HepG2 (cell line): Measurements from ENCODE around the gene MASTL. TPM values are rescaled to one million over a fixed set of nuclear protein-coding genes. Genes with fewer than 3 reads are reported as not detected.

Experiments used
- ATAC-seq: fragments of 200-7000 bp; cut with Tn5 transposase; 3 replicates; pipeline ENCODE4 v1.9.1; 2020; ENCODE audit warnings: mild to moderate bottlenecking, moderate library complexity
- BruUV-seq: library from RNA; stranded (reverse); fragments of 400-500 nt; replicated peaks from 2 replicates; lab custom pipeline; 2021; lab: Mats Ljungman, UMichigan
- CTCF ChIA-PET: fragments of 300-600 bp; formaldehyde crosslinking; extraction: SDS; loops from one replicate; lab custom pipeline; 2021; ENCODE audit warnings: low total read pairs, inconsistent platforms, low intra/inter-chr PET ratio; lab: Yijun Ruan, JAX
- POLR2A ChIA-PET: fragments of 350-600 bp; sonication (Branson Sonifier 250); formaldehyde crosslinking; loops from one replicate; lab custom pipeline; 2020; ENCODE audit warnings: antibody characterized with exemption, inconsistent platforms; lab: Yijun Ruan, JAX
- DNase-seq: peaks from one replicate; pipeline ENCODE4 v3.0.0-alpha.2; 2015; ENCODE audit warnings: low spot score
- FAIRE-seq: peaks from 3 replicates; lab custom pipeline; 2011; peaks lifted over from hg19 to GRCh38; lab: Jason Lieb, UNC
- H2AFZ ChIP-seq: one replicate; pipeline ENCODE4 v1.6.1; 2011; ENCODE audit warnings: low read length, inconsistent platforms
- H3K27ac ChIP-seq: fragments of 300-600 bp; 3 replicates; pipeline ENCODE4 v1.8.0; 2011; ENCODE audit warnings: mixed run types, mild to moderate bottlenecking, mixed read lengths, low read length, inconsistent platforms; ENCODE audit not compliant: insufficient read depth; ENCODE audit errors: extremely low read length
- H3K27me3 ChIP-seq, 2 experiments: fragments of 200-600 bp in 1 of 2; 2 replicates in 1 of 2; 3 replicates in 1 of 2; pipeline versions ENCODE4 v1.6.0 to v1.8.0; 2011; ENCODE audit warnings: low read length in 2 of 2, mild to moderate bottlenecking in 2 of 2, moderate library complexity in 2 of 2, inconsistent platforms in 1 of 2; ENCODE audit not compliant: insufficient read depth in 2 of 2, control insufficient read depth in 1 of 2
- H3K36me3 ChIP-seq, 2 experiments: fragments of 200-600 bp in 1 of 2; replicated peaks in 1 of 2; 2 replicates in 1 of 2; 3 replicates in 1 of 2; pipeline versions ENCODE4 v1.5.1 to v1.8.0; 2011; ENCODE audit warnings: low read length in 2 of 2, inconsistent platforms in 1 of 2; ENCODE audit not compliant: insufficient read depth in 2 of 2, control insufficient read depth in 1 of 2
- H3K4me1 ChIP-seq: 2 replicates; pipeline ENCODE4 v1.5.1; 2012; ENCODE audit warnings: low read length, inconsistent platforms; ENCODE audit not compliant: insufficient read depth
- H3K4me2 ChIP-seq: 2 replicates; pipeline ENCODE4 v1.6.0; 2011; ENCODE audit warnings: low read depth, low read length, inconsistent platforms
- H3K4me3 ChIP-seq, 3 experiments: fragments of 200-600 bp in 1 of 3; sonication (generic), shearing (Covaris generic) in 1 of 3; replicated peaks in 1 of 3; 2 replicates each; pipeline ENCODE4 v1.5.1; 2011 to 2016; ENCODE audit warnings: low read length in 3 of 3, inconsistent platforms in 2 of 3, low read depth in 2 of 3, mild to moderate bottlenecking in 2 of 3, control low read depth in 1 of 3, mixed read lengths in 1 of 3; ENCODE audit not compliant: insufficient read depth in 1 of 3
- H3K79me2 ChIP-seq: one replicate; pipeline ENCODE4 v1.6.1; 2011; ENCODE audit warnings: low read length, inconsistent platforms; ENCODE audit not compliant: insufficient read depth
- H3K9ac ChIP-seq: 2 replicates; pipeline ENCODE4 v1.6.0; 2011; ENCODE audit warnings: mild to moderate bottlenecking, low read depth, low read length, inconsistent platforms; ENCODE audit not compliant: insufficient read depth
- H3K9me3 ChIP-seq: 2 replicates; pipeline ENCODE4 v1.5.1; 2012; ENCODE audit warnings: mild to moderate bottlenecking, low read length
- H4K20me1 ChIP-seq: 2 replicates; pipeline ENCODE4 v1.6.0; 2011; ENCODE audit warnings: inconsistent platforms, mild to moderate bottlenecking, low read length, moderate library complexity; ENCODE audit not compliant: insufficient read depth
- ATAD3A ChIP-seq: sonication (generic); formaldehyde crosslinking; IDR thresholded peaks from 2 replicates; pipeline ENCODE4 v1.4.0; 2020; ENCODE audit warnings: missing genetic modification reagents
- ATF1 ChIP-seq: IDR thresholded peaks from 2 replicates; pipeline ENCODE4 v1.6.1; 2016; ENCODE audit warnings: mild to moderate bottlenecking, control low read depth
- ATF7 ChIP-seq, 2 experiments: fragments of 450-650 bp in 1 of 2; sonication (generic) in 1 of 2; formaldehyde crosslinking in 1 of 2; IDR thresholded peaks; 2 replicates each; pipeline versions ENCODE4 v1.4.0 to v1.6.1; 2016 to 2020; ENCODE audit warnings: antibody characterized with exemption in 1 of 2, mild to moderate bottlenecking in 1 of 2, missing genetic modification reagents in 1 of 2
- HOXA7 ChIP-seq: sonication (generic); formaldehyde crosslinking; IDR thresholded peaks from 2 replicates; pipeline ENCODE4 v1.8.1; 2022; ENCODE audit warnings: mild to moderate bottlenecking, missing genetic modification reagents, moderate library complexity
- KLF15 ChIP-seq: sonication (generic); formaldehyde crosslinking; IDR thresholded peaks from 2 replicates; pipeline ENCODE4 v1.8.1; 2023; ENCODE audit warnings: borderline replicate concordance, mild to moderate bottlenecking, inconsistent platforms, missing genetic modification reagents, mixed read lengths
- NCOR1 ChIP-seq: fragments of 200-600 bp; sonication (generic); IDR thresholded peaks from 2 replicates; pipeline ENCODE4 v1.7.0; 2017; ENCODE audit warnings: antibody characterized with exemption, low read length, borderline replicate concordance
- NRL ChIP-seq: sonication (generic); formaldehyde crosslinking; IDR thresholded peaks from 2 replicates; pipeline ENCODE4 v1.5.0; 2020; ENCODE audit warnings: missing genetic modification reagents, mild to moderate bottlenecking, moderate library complexity, borderline replicate concordance
- RFX3 ChIP-seq: IDR thresholded peaks from 2 replicates; pipeline ENCODE4 v1.6.1; 2016; ENCODE audit warnings: missing biosample characterization, missing genetic modification reagents
- SALL1 ChIP-seq: sonication (generic); formaldehyde crosslinking; IDR thresholded peaks from 2 replicates; pipeline ENCODE4 v1.8.0; 2022; ENCODE audit warnings: mild to moderate bottlenecking, missing genetic modification reagents
- WIZ ChIP-seq: sonication (generic); formaldehyde crosslinking; IDR thresholded peaks from 2 replicates; pipeline ENCODE4 v1.5.1; 2020; ENCODE audit warnings: mild to moderate bottlenecking, missing genetic modification reagents
- ZNF775 ChIP-seq: sonication (generic); formaldehyde crosslinking; IDR thresholded peaks from 2 replicates; pipeline ENCODE4 v1.4.0; 2020; ENCODE audit warnings: missing genetic modification reagents, mild to moderate bottlenecking, moderate library complexity, borderline replicate concordance
- WGBS: methylation state at CpG from one replicate; pipeline ENCODE4 v1.1.6; 2017; ENCODE audit warnings: low lambda C conversion rate; 5-methylcytosine and 5-hydroxymethylcytosine counted together
- in situ Hi-C: cut with HindIII; loops from 2 replicates; pipeline ENCODE4 v1.10.0; 2017; ENCODE audit warnings: low pct_unique_long_range_greater_than_20kb; ENCODE audit not compliant: extremely low pct_ligation_motif_present
- intact Hi-C: fragments of 100-400 bp; cut with micrococcal nuclease; formaldehyde crosslinking; loops from one replicate; pipeline ENCODE4 v1.10.0; 2022; ENCODE audit not compliant: unreplicated experiment
- polyA plus RNA-seq, 8 experiments: library from polyadenylated mRNA; depleted of rRNA in 3 of 8; stranded (reverse) in 7 of 8; unstranded in 1 of 8; fragments of >200 nt; fragmentation: Illumina TruSeq in 4 of 8; extraction: Trizol in 4 of 8; gene quantifications; 2 replicates each; pipeline versions ENCODE4 v1.2.1 to v1.2.3, GENCODE V29; 2011 to 2016; ENCODE audit warnings: low read depth in 4 of 8, missing spikeins in 1 of 8, mixed read lengths in 1 of 8; ENCODE audit not compliant: insufficient read depth in 1 of 8
- total RNA-seq, 5 experiments: library from RNA; depleted of rRNA; stranded (reverse); fragments of >200 nt; fragmentation: Illumina TruSeq; extraction: Trizol; gene quantifications; 2 replicates each; pipeline ENCODE4 v1.2.3, GENCODE V29; 2016; ENCODE audit warnings: low read depth in 1 of 5
- TF ChIP-seq, protein P1 (sequence below): sonication (generic); formaldehyde crosslinking; IDR thresholded peaks from one replicate; pipeline ENCODE4 v1.5.1; 2020; ENCODE audit warnings: mild to moderate bottlenecking, missing genetic modification reagents; ENCODE audit errors: not compliant biosample characterization

The MASTL gene
- total and polyA plus RNA-seq, 2 of the 13 experiments (the other 11 are each of a cell fraction or from before 2014, with no cell fraction given) = 6.0 to 18.0 TPM

DNA sequence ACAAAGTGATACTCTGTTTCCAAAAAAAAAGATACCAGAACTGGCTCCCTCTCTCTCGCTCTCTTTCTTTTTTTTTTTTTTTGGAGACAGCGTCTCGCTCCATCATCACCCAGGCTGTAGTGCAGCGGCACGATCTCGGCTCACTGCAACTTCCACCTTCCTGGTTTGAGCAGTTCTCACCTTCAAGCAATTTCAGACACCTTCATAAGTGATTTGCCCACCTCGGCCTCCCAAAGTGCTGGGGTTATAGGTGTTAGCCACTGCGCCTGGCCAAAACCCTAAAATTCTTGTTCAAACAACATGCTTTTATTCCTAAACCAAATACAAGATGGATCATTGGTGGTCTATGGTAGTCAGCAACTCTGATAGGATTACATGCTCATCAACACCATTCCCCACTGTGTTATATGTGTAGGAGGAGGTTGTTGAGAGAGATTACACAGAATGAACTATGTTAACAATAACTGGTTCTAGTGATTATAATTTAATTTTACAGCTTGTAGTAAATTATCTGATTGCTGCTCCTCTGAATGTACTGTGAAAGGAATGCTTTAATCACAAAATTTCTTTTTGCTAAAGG, 69.9 kb downstream of the MASTL start:
- ATAC-seq = no peak
- no peak overlapping the region for H3K27ac ChIP-seq
- no TSS peak for BruUV-seq
- no peak for DNase-seq
- no peaks in the 10 kb centered on the region for H4K20me1 ChIP-seq
- 88% methylated on average over 8 of the region's 8 CpGs for WGBS
- no peak overlapping the region for H2AFZ ChIP-seq
- no peak for FAIRE-seq
- intact Hi-C loops (no loop called here), in situ Hi-C loops (loop anchor here (10.0 kb wide), 1 partner anchor 130 kb away; no protein-coding TSS in a partner anchor)
- ChIA-PET CTCF (no interaction called here), POLR2A (interaction anchor here (1.6 kb wide), 1 partner anchor 17 kb away, joined by 6 read pairs; no protein-coding TSS in a partner anchor)
- H3K9me3 ChIP-seq = no peaks in the 10 kb centered on the region
- no peaks in the 10 kb centered on the region for H3K4me1 ChIP-seq
- H3K79me2 ChIP-seq = no peaks in the 10 kb centered on the region
- no peaks in the 10 kb centered on the region for H3K27me3 ChIP-seq
- H3K4me2 ChIP-seq = no peak overlapping the region
- peaks cover 4 to 26% of the 10 kb centered on the region in 2 experiments for H3K36me3 ChIP-seq
- no peak overlapping the region for H3K4me3 ChIP-seq
- H3K9ac ChIP-seq = no peak overlapping the region
- no peak for TF ChIP-seq SALL1 (CRISPR knock-in tag)
- no peak for TF ChIP-seq RFX3 (CRISPR knock-in tag)
- TF ChIP-seq ATF7 (IDR thresholded peaks at IDR 0.05) = no peak
- no peak for TF ChIP-seq ATF7 (CRISPR knock-in tag; IDR thresholded peaks at IDR 0.05)
- no peak for TF ChIP-seq HOXA7 (CRISPR knock-in tag)
- TF ChIP-seq WIZ (CRISPR knock-in tag) = no peak
- no peak for TF ChIP-seq ZNF775
- TF ChIP-seq ATF1 (CRISPR knock-in tag) = no peak
- TF ChIP-seq NRL (CRISPR knock-in tag) = no peak
- no peak for TF ChIP-seq NCOR1
- TF ChIP-seq, protein P1, sequence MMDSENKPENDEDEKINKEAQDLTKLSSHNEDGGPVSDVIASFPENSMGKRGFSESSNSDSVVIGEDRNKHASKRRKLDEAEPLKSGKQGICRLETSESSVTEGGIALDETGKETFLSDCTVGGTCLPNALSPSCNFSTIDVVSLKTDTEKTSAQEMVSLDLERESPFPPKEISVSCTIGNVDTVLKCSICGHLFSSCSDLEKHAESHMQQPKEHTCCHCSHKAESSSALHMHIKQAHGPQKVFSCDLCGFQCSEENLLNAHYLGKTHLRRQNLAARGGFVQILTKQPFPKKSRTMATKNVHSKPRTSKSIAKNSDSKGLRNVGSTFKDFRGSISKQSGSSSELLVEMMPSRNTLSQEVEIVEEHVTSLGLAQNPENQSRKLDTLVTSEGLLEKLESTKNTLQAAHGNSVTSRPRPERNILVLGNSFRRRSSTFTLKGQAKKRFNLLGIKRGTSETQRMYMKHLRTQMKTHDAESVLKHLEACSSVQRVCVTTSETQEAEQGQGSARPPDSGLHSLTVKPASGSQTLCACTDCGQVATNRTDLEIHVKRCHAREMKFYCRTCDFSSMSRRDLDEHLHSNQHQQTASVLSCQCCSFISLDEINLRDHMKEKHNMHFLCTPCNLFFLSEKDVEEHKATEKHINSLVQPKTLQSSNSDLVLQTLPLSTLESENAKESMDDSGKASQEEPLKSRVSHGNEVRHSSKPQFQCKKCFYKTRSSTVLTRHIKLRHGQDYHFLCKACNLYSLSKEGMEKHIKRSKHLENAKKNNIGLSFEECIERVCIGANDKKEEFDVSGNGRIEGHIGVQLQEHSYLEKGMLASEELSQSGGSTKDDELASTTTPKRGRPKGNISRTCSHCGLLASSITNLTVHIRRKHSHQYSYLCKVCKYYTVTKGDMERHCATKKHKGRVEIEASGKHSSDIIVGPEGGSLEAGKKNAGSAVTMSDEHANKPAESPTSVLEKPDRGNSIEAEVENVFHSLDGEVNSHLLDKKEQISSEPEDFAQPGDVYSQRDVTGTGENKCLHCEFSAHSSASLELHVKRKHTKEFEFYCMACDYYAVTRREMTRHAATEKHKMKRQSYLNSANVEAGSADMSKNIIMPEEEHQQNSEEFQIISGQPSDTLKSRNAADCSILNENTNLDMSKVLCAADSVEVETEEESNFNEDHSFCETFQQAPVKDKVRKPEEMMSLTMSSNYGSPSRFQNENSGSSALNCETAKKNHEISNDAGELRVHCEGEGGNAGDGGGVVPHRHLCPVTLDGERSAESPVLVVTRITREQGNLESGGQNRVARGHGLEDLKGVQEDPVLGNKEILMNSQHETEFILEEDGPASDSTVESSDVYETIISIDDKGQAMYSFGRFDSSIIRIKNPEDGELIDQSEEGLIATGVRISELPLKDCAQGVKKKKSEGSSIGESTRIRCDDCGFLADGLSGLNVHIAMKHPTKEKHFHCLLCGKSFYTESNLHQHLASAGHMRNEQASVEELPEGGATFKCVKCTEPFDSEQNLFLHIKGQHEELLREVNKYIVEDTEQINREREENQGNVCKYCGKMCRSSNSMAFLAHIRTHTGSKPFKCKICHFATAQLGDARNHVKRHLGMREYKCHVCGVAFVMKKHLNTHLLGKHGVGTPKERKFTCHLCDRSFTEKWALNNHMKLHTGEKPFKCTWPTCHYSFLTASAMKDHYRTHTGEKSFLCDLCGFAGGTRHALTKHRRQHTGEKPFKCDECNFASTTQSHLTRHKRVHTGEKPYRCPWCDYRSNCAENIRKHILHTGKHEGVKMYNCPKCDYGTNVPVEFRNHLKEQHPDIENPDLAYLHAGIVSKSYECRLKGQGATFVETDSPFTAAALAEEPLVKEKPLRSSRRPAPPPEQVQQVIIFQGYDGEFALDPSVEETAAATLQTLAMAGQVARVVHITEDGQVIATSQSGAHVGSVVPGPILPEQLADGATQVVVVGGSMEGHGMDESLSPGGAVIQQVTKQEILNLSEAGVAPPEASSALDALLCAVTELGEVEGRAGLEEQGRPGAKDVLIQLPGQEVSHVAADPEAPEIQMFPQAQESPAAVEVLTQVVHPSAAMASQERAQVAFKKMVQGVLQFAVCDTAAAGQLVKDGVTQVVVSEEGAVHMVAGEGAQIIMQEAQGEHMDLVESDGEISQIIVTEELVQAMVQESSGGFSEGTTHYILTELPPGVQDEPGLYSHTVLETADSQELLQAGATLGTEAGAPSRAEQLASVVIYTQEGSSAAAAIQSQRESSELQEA (CRISPR knock-in tag) = no peak
- TF ChIP-seq ATAD3A (CRISPR knock-in tag) = no peak
- no peak for TF ChIP-seq KLF15
